HG03196 (cell line): ENCODE results near the gene STYXL2.

Experiments used
- ATAC-seq: cut with Tn5 transposase; IDR thresholded peaks from one replicate; pipeline ENCODE4 v1.9.1; 2021; ENCODE audit not compliant: unreplicated experiment

Gene STYXL2

DNA sequence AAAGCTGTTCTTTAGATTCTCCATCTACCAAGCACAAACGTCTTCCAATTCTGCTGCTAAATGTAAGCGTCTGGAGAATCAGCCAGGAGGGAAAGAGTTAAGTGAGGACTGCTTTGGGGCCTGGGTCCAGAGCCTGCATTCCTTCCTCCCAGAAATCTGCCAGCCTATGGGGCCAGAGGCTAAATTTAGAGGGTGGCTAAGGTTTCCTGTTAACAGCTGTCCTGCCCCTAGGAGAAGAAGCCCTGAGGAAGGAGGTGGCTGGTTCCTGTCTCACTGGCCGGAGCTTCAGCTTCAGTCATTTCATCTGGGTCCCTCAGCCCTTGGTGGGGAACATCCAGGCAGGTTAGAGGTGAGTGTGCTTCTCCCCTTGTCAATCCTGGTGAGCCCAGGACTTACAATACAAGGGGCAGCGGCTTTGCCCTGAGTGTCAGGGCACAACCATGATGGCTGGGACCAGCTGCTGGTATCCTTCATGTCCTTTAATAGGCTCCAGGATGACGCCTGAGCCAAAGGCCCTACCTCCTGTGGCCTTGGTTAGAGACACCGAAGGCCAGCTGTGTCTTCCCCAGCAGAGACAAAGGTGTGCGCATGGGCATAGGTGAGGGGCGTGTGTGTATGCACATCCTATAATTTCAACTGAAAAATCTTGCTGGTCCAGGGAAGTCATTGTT, at the start of gene STYXL2:
Gene STYXL2, plus strand, starts transcription at position 230 of the 671 bp plus-strand sequence. CDS start 775 bp downstream, outside the sequence.
- no peak for ATAC-seq

DNA sequence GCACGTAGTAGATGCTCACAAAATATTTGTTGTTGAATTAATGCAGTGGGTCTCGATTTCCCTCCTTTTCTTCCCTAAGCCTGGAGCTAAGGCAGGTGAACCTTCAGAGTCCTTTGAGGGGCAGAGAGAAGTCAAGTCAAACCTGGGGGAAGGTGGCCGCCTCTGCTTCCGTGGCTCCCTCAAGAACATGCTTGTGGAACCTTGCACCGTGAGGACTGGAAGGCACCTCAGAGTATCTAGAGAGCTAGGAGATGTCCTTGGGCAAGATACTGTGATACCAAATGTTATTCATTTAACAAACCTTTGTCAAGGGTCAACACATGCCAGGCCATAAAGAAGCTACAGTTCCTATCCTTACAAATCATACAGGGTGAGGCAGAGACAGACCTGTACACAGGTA, 42.0 kb upstream of the STYXL2 start:
- ATAC-seq = no peak

DNA sequence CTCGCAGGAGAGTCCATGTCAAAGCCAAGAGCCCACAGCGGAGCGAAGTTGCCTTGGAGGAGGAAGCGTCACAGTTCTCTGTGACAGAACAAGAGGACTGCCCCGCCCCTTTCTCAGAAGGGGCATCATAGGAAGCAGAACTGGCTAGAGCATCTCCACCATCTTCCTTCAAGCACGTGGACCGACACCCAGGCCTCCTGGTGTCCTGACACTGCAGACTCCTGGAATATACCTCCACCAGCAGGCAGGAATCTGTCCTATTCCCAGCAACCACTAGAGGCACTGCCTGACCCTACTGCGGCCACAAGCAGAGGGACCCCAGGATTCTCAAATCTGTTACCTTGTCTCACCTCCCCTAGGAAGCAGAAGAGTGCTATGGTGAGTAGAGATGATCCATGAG, 41.5 kb upstream of the STYXL2 start:
- ATAC-seq = no peak

DNA sequence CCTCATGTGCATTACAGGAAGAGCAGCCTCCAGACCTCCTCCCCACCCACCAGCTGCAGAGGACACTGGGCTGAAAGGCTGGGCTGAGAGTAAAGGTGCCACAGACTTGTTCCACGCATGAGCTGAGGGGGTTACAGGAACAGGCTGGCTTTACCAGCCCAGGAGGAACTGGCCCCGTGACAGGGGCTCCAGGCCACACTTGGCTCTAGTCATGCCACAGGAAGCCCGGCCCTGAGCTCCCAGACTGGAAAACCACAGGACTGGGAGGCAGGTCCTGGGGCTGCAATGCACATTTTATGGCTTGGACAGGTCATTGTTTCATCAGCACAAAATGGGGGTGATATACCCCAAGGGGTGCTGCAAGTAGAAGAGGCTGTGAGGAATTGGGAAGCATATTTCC, 39.3 kb upstream of the STYXL2 start:
- no peak for ATAC-seq

DNA sequence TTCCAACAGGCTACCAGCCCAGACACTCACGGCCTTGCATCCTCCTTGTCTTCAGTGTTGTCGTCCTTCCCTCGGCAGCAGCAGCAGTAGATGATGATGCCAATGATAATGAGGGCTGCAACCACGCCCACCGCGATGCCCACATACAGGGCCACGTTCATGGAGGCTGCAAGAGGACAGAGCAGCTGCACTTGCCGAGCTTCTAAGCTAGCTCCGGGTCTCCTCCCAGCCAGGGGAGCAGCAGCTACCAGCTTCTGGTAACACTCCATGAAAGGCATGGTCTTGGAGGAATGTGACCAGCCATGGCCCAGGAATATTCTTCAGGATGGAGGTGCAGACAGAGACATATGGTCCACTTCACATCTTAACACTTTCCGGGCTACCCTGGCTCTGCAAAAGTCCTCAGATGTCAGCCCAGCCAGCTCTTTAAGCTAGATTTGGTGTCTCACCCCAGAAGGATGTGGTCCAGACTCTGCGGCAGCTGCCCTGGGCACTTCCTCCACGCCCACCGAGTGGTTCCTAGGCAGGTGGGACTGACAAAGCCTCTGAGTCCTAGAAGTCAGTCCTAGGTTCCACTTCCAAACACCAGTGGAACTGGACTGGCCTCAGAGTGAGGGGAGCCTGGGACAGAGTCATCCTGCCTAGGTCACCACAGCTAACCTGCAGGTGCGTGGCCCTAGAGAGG, 38.8 kb upstream of the STYXL2 start:
- no peak for ATAC-seq

DNA sequence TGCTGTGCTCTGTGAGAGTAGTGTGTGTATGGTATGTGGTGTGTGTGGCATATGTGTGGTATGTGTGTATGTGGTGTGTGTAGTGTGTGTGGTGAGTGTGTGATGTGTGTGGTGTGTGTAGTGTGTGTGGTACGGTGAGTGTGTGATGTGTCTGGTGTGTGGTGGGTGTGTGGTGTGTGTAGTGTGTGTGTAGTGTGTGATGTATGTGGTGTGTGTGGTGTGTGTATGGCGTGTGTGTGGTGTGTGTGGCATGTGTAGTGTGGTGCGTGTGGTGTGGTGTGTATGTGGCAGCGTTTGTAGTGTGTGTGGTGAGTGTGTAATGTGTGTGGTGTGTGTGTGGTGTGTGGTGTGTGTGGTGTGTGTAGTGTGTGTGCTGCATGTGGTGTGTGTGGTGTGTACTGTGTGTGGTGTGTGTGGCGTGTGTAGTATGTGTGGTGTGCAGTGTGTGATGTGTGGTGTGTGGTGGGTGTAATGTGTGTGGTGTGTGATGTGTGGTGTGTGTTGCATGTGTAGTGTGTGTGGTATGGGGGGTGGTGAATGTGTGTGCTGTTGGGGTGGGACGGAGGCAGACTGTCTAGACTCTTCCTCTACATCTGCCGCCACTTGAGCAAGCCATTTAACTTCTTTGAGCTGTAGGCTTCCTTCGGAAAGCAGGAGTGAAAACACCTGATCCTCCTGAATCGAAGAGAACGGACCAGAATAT, 37.2 kb upstream of the STYXL2 start:
- no peak for ATAC-seq

DNA sequence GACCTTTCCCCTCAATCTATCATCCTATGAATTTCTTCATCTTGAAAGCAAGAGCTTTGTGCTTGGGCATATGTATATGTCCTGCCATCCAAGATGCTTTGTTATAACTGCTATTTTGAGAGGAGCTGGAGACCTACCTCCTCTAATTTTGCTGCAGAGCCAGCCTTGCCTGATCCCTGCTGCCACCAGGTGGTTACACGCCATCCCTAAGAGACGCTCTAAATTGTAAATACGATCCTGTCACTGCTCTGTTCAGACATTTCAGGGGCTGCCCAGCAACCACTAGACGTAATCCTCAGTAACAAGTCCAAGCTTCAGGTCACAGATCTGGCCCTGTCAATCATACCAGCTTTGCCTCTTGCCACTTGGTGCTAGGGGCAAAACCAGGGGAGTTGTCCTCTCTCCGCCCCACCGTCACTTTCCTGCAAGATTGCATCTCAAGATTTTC, 36.6 kb upstream of the STYXL2 start:
- peak; percentile 53 for ATAC-seq

DNA sequence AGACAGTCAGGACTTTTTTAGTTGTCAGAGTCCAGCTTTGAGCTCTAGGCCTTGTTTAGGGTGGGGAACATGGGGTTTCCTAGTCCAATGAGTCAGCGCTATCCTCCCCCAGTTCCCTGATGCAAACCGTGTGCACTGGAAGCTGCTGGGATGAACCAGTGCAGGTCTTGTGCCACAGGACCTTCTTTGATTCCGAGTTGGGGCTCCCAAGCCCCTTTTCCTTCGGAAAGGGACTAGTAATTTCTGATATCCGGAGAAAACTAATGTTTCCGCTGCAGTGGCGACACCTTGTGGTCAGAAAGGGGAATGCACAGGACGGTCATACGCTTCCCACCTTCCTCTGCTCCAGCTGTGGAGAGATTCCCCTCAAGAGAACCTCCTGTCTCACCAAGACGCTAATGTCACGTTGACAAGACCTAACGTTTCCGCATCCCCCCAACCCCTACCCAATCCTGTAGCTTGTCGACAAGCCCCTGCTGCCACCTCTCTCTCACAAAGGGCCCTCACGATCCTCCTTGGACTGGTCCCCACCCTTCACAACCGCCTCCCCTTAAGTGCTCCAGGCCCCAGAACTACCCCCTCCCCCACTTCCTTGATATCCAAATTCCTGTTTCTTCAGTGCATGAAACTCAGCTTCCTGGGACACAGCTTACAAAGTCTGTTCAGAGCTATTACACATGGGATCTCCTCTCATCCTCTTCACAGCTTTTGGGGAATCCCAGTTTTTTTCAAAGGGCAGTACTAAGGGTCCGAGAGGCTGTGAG, 34.6 kb upstream of the STYXL2 start:
- no peak for ATAC-seq

DNA sequence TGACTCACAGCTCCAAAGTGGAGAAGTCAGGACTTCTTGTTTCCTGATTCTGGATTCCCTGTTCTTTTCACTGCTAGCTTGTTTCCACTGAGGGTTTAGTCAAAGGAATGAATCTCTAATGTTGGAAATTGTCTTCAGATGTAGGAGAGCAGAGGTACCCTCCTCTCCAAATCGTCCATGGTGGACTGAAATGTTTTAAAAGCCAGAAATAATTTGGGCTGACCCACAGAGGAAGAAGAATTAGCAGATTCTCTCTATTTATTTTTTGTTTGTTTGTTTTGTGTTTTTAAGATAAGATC, 34.1 kb upstream of the STYXL2 start:
- ATAC-seq = no peak

DNA sequence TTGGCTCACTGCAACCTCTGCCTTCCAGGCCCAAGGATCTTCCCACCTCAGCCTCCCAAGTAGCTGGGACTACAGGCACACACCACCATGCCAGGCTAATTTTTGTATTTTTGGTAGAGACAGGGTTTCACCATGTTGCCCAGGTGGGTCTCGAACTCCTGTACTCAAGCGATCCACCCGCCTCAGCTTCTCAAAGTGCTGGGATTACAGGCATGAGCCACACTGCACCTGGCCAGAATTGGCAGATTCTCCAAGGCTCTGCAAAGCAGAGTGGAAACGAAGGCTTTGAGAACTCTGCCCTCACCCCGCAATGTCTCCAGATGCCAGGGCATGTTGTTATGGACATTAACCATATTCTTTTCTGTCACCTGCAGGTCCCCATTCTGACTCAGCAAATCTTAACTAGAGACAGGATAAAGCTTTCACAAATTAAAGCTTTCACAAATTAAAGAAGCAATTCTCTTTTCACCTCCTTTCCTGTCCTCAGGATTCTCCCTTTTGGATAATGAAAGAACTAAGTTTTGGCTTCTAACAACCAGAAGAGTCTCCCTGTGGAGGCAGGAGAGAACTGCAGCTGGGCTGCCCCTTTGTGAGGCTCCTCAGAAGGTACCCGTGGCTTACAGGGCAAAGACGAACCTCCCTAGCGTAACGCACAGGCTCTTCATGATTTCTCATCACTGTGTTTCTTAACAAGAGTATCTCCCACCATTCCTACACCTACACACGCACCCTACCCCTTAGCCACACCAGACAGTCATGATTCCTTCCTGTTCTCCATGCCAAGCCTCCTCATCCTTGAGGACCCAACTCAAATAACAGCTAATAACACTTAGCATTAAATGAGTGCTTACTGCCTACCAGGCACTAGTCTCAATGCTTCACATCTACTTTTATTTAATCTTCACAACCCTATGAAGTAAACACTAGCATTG, 33.5 kb upstream of the STYXL2 start:
- ATAC-seq = no peak

DNA sequence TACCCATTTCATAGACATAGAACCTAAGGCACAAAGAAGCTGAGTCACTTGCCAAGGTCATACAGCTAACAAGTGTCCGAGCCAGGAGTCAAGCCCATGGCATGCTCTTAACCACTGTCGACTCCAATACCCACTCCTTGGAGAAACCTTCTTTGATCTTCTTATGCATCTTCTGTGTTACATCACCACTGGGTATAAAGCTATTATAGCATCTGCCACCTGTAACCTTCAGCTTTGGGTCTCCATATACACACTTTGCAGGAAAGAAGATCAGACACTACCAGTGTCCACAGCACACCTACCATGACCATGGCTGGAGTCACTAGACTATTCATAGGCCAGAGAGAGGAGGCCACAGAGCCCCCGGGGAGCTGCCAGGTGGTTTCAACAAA, 32.8 kb upstream of the STYXL2 start:
- no peak for ATAC-seq

DNA sequence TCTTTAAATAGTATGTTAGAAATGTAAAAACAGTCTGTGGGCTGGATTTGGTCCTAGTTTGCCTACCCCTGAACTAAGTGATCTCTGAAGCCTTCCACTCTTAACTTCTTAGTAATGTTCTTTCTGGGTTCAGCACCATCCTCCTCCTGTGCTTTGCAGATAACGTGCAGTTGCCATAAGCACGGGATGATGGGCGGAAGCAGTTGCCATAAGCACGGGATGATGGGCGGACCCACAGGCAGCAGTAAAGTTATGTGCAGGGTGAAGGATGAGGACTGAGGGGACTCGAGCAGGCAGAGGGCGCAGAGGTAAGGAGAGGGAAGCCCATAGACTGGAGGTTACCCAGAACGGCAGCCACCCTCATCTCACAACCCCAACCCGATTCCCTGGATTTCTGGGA, 29.3 kb upstream of the STYXL2 start:
- no peak for ATAC-seq

DNA sequence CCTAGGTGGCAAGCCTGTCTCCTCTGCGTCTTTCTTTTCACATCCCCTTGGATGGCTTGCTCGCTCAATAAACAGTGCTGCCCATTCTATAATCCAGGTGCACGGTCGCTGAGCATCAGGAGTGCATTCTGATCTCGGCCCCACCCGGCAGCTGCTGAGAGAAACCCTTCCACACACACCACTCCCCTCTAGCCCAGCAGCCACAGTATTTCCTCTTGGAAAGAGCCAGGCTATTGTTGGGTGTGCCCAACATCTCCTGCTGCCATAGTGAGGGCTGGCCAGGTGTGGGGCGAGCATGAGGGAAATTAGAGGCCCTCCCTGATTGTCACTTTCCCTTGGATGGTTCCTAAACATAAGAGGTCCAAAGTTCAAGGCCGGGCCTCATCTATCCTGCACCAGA, 28.4 kb upstream of the STYXL2 start:
- ATAC-seq = no peak

DNA sequence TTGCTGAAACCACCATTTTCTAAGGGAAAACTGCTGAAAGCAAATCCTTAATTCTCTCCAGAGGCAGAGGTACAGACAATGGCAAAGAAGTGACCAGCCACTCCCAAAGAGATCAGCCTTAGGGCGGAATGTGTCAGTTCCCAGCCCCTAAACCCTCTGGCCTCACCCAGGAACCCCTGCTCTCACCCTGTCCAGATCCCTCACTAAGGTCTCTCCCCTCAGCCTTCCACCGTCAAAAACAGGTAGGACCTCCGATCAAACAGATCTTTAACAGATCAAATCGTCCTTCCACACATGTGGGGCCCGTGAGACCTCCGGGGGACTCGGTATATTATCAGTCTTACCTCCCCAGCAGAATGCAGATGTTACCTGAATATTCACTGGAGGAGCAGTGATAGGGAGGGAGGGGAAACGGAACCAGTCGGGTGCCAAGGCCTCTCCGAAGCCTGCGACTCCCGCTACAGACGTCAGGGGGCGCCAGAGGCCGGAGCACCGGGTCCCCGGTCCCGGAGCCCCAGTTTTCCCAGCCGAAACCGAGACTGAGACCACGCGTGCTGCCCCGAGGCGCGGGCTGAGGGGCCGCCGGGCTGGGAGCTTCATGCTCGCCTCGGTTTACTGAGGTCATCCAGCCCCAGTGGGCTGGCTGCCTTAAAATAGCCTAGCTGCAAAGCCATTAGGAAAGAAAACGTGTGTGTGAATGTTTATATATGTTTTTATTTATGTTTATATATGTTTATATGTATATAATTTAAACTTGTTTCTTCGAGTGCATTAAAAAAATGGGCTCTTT, 27.3 kb upstream of the STYXL2 start:
- peak; percentile 75 for ATAC-seq

DNA sequence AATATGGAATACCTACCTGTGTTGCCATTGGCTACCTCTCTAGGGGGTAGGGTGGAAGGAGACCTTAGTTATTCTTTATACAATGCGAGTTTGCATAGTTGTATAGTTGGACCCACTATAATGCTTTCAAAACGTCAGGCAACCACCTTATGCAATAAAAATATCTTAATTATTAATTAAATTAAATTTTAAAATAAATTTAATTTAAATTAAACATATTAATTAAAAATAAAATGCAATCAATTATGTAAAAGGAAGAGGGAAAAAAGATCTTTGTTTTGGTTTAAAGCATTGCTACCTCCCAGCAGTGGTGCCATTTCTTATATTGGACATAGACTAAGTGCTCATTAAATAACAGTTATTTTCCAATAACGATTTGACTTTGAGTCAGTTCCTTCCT, 26.0 kb upstream of the STYXL2 start:
- ATAC-seq = no peak

DNA sequence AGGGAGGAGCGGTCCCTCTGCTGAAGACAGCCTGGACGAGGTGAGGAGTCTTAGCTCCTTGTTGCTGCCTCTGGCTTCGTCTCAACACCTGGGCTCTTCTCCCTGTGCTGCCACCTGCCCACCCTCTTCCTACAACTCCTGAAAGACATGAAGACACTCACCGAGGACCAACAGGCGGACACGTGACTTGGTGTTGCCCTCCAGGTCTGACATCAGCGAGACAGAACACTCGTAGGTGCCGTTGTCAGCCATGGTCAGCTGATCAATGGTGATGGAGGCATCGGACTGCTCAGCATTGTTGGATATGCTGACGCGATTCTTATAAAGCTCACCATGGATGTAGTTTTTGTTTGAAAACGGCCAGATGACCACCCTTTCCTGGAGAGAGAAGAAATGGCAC, 25.1 kb upstream of the STYXL2 start:
- no peak for ATAC-seq

DNA sequence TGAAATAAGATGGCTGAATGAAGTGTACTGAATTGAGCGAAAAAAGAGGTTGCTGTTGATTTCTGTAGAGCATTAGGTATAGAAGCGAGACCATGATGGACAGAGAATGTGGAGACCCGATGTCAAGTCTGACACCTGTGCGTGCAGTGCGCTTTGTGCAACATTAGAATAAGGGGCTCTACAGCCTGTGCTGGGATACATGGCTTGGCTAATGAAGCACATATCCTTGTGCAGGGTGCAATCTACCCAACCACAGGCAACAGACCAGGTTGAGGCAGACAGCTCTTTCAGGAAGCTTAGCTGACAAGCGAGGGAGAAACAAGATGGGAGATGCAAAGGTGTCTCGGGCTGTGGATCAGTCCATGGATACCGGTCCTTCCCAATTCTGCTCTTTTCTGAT, 22.6 kb upstream of the STYXL2 start:
- ATAC-seq = no peak

DNA sequence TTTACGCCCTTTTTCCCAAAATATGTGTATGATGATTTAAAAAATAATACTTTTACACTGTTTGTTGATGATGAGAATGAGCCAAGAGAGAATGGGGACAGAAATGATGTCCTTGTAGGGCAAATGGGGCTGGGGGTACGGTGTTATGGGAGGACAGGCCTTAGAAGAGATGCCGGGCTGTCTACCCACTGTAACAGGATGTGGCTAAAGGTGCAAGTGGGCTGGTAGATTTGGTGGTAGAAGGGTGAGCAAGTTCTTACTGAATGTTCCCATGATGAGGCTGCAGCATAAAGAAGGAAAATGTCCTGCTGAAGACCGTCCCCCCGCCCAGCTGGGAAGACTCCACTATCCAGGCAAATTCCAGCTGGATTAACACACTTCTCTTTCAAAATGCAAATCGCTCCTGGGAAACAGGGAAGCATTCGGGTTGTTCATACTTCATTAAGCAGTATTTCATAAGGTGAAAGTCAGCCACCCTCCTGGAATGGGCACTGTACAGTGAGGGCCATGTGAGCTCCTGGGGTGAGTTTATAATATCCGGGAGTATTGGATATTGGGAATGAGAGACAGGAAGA, 17.7 kb upstream of the STYXL2 start:
- no peak for ATAC-seq

DNA sequence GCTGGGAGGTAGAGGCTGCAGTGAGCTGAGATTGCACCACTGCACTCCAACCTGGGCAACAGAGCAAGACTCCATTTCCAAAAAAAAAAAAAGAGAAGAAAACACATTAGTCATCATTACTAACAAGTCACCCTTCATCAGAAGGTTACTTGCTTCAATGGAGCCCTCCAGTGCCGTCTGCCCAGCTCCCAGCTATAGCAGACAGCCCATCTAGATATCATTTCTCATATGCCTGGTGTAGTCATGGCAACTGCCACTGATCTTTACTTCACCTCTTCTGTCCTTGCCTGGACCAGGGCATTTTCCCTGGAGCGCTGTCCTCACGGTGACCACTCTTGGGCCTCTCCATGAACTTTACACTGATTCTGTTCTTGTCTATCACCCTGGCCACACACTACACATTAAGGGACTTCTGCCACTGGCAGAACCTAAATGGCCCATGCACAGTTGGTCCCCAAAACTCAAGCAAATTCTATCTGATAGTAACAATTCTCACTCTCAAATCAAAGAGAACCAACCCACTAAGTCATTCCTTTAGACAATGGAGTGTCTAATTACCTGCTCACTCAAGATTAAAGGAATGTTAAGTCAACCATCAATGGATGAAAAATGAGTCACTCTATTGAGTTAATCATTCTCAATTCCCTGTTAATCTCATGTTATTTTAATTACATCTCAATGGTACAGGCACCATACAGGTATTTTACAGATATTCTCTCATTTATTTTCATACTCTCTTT, 16.6 kb upstream of the STYXL2 start:
- no peak for ATAC-seq
